ENCODE data around the gene IL10RB. TPM values are rescaled to one million over a fixed set of nuclear protein-coding genes. Genes with fewer than 3 reads are reported as not detected.
A peak's percentile ranks its signal among the peaks of the same experiment; 100 is the strongest.
"Not testable (repeated sequence)": the region's sequence is repeated elsewhere in the genome, so short reads cannot be mapped to it uniquely, and the experiment has no call there.

Gene IL10RB
- total RNA-seq (10 to 100 TPM; 42.3 to 48.2 TPM), polyA plus RNA-seq (ENCODE audit: insufficient read length in 6 of 6) (10 to 100 TPM; 24.0 to 32.5 (median 27.9) TPM)
- long read RNA-seq, donor 1, transcript IL10RB-201 (7 exons, 1,963 nt), result major isoform, 24 of 25 reads
- long read RNA-seq, donor 1, partial matches to known transcripts, result 0 of 25 reads
- long read RNA-seq, donor 1, other reads (novel, unspliced or antisense), result 0 of 25 reads
- long read RNA-seq, donor 2, transcript IL10RB-201 (7 exons, 1,963 nt), result major isoform, 15 of 15 reads
- long read RNA-seq, donor 2, partial matches to known transcripts, result 0 of 15 reads
- long read RNA-seq, donor 2, other reads (novel, unspliced or antisense), result 0 of 15 reads
- long read RNA-seq, donor 3, transcript IL10RB-201 (7 exons, 1,963 nt), result major isoform, 12 of 12 reads
- long read RNA-seq, donor 3, partial matches to known transcripts, result 0 of 12 reads
- long read RNA-seq, donor 3, other reads (novel, unspliced or antisense), result 0 of 12 reads
- long read RNA-seq, donor 4, transcript IL10RB-201 (7 exons, 1,963 nt), result major isoform, 41 of 51 reads
- long read RNA-seq, donor 4, partial matches to known transcripts, result 4 of 51 reads
- long read RNA-seq, donor 4, other reads (novel, unspliced or antisense), result 5 of 51 reads
- long read RNA-seq, donor 5, transcript IL10RB-201 (7 exons, 1,963 nt), result major isoform, 12 of 17 reads
- long read RNA-seq, donor 5, partial matches to known transcripts, result 5 of 17 reads
- long read RNA-seq, donor 5, other reads (novel, unspliced or antisense), result 0 of 17 reads
- long read RNA-seq, donor 6, transcript IL10RB-201 (7 exons, 1,963 nt), result major isoform, 15 of 16 reads
- long read RNA-seq, donor 6, partial matches to known transcripts, result 0 of 16 reads
- long read RNA-seq, donor 6, other reads (novel, unspliced or antisense), result 0 of 16 reads
- long read RNA-seq, donor 7, transcript IL10RB-201 (7 exons, 1,963 nt), result major isoform, 13 of 14 reads
- long read RNA-seq, donor 7, partial matches to known transcripts, result 0 of 14 reads
- long read RNA-seq, donor 7, other reads (novel, unspliced or antisense), result 0 of 14 reads
- long read RNA-seq, donor 8, transcript IL10RB-201 (7 exons, 1,963 nt), result major isoform, 6 of 6 reads
- long read RNA-seq, donor 8, partial matches to known transcripts, result 0 of 6 reads
- long read RNA-seq, donor 8, other reads (novel, unspliced or antisense), result 0 of 6 reads
- long read RNA-seq, donor 9, result 0 reads
- long read RNA-seq, donor 10, transcript IL10RB-202 (6 exons, 786 nt), result minor isoform, 6 of 92 reads
- long read RNA-seq, donor 10, transcript IL10RB-201 (7 exons, 1,963 nt), result major isoform, 78 of 92 reads
- long read RNA-seq, donor 10, partial matches to known transcripts, result 2 of 92 reads
- long read RNA-seq, donor 10, other reads (novel, unspliced or antisense), result 6 of 92 reads
- long read RNA-seq, donor 11, transcript IL10RB-201 (7 exons, 1,963 nt), result major isoform, 6 of 8 reads
- long read RNA-seq, donor 11, partial matches to known transcripts, result 0 of 8 reads
- long read RNA-seq, donor 11, other reads (novel, unspliced or antisense), result 0 of 8 reads
- long read RNA-seq, donor 12, partial matches to known transcripts, result 0 of 4 reads
- long read RNA-seq, donor 12, other reads (novel, unspliced or antisense), result 0 of 4 reads

DNA sequence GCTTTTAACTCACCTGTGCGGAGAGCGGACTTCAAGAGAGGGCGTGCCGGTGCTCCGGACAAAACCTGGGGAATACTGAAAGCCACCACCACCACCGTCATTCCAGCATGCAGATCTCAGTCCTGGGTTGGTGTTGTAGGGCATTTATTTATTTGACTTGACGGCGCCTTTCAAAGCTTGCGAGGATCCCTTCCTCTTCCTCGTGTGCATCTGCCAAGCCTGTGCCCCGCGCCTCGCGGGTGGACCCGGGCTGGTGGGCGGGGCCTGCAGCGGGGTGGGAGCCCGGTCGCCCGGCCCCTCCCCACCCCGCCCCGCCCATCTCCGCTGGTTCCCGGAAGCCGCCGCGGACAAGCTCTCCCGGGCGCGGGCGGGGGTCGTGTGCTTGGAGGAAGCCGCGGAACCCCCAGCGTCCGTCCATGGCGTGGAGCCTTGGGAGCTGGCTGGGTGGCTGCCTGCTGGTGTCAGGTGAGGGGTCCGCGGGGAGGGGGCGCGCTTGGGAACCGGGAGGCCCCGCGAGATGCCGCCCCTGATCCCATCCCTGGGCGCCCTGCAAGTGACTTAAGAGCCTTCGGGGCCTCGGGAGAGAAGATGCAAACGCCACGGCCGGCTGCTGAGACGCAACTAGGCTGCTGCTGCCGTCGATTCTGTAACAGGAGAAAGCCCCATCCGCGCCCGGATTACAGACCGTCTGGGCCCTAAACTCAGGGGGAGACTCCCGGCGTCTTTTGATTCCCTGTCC is at the start of gene IL10RB:
IL10RB (plus strand) TSS at position 318 of the 739 bp plus-strand sequence; CDS start at position 417, 99 bp downstream.
- ATAC-seq (peak; percentile 93), DNase-seq (peak; percentile 73 to 96 (median 84))
- Histone ChIP-seq H3K4me3 (peak within 1 kb of the TSS; percentile 65 to 68), H3K27ac (peak within 1 kb of the TSS; percentile 84 to 90), H3K4me1 (peaks cover 14 to 67% of the 10 kb centered on the region in 2 donors), H3K27me3 (no peaks in the 10 kb centered on the region), H3K36me3 (peaks cover 0 to 51% of the 10 kb centered on the region in 2 donors), H3K9me3 (no peaks in the 10 kb centered on the region)
- TF ChIP-seq, protein P1, sequence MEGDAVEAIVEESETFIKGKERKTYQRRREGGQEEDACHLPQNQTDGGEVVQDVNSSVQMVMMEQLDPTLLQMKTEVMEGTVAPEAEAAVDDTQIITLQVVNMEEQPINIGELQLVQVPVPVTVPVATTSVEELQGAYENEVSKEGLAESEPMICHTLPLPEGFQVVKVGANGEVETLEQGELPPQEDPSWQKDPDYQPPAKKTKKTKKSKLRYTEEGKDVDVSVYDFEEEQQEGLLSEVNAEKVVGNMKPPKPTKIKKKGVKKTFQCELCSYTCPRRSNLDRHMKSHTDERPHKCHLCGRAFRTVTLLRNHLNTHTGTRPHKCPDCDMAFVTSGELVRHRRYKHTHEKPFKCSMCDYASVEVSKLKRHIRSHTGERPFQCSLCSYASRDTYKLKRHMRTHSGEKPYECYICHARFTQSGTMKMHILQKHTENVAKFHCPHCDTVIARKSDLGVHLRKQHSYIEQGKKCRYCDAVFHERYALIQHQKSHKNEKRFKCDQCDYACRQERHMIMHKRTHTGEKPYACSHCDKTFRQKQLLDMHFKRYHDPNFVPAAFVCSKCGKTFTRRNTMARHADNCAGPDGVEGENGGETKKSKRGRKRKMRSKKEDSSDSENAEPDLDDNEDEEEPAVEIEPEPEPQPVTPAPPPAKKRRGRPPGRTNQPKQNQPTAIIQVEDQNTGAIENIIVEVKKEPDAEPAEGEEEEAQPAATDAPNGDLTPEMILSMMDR (IDR thresholded peaks at IDR 0.05), result no peak
- intact Hi-C loops (cut with DNase I), result no loop called here

DNA sequence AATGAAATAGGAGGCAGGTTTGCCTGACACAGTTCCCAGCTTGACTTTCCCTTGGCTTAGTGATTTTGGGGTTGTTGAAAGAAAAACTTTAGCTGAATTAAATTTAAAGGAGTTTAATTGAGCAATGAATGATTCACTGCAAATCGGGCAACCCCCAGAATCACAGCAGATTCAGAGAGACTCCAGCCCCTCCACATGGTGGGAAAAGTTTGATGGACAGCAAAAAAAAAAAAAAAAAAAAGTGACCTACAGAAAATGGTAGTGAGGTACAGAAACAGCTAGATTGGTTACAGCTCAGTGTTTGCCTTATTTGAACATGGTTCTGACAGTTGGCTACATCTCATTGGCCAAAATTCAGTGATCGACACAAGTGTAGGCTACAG is 49.0 kb upstream of the IL10RB start:
- DNase-seq (no peak), ATAC-seq (no peak)
- Histone ChIP-seq H3K27me3 (no peaks in the 10 kb centered on the region), H3K4me3 (no peak overlapping the region), H3K36me3 (no peaks in the 10 kb centered on the region), H3K9me3 (no peaks in the 10 kb centered on the region), H3K4me1 (peaks cover 4 to 36% of the 10 kb centered on the region in 2 donors), H3K27ac (peak overlapping the region in 1 of 2 donors; percentile 87)
- intact Hi-C loops (cut with DNase I), result no loop called here
- TF ChIP-seq, protein P1 (IDR thresholded peaks at IDR 0.05), result no peak

DNA sequence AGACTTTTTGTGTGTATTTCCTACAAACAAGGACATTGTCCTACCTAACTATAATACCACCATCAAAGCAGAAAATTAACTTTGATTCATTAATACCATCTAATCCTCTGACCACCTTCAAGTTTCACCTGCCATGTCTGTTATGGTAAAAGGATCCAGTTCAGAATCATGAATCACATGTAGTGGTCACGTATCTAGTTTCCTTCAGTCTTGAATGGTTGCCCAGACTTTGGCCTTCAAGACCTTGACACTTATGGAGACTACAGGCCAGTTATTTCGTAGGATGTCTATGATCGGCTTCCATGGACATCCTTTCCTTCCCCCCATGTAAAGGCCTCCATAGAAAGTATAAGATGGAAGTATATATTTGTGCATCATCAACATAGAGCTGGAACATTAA is 46.9 kb upstream of the IL10RB start:
- H3K36me3 ChIP-seq, result no peaks in the 10 kb centered on the region
- H3K4me1 ChIP-seq, result peaks cover 0 to 22% of the 10 kb centered on the region in 2 donors
- no peak overlapping the region for H3K4me3 ChIP-seq
- intact Hi-C loops (cut with DNase I), result no loop called here
- no peak overlapping the region for H3K27ac ChIP-seq
- no peaks in the 10 kb centered on the region for H3K27me3 ChIP-seq
- ATAC-seq, result no peak
- H3K9me3 ChIP-seq, result no peaks in the 10 kb centered on the region
- TF ChIP-seq, protein P1 (IDR thresholded peaks at IDR 0.05), result no peak
- no peak for DNase-seq

DNA sequence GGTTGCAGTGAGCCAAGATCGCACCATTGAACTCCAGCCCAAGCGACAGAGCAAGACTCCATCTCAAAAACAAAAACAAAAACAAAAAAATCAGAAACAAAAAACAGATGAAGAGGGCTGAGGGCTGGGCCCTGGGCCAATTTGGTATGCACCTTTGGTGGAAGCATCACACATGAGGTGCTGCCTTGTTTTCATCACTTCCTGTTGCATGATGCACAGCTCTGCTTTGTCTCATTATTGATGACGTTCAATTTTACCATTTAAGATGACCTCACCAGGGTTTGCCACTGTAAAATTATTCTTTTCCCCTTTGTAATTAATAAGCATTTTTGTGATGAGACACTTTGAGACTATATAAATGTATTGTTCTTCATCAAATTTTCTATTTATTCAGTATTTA is 46.2 kb upstream of the IL10RB start:
- intact Hi-C loops (cut with DNase I), result no loop called here
- H3K4me3 ChIP-seq, result no peak overlapping the region

DNA sequence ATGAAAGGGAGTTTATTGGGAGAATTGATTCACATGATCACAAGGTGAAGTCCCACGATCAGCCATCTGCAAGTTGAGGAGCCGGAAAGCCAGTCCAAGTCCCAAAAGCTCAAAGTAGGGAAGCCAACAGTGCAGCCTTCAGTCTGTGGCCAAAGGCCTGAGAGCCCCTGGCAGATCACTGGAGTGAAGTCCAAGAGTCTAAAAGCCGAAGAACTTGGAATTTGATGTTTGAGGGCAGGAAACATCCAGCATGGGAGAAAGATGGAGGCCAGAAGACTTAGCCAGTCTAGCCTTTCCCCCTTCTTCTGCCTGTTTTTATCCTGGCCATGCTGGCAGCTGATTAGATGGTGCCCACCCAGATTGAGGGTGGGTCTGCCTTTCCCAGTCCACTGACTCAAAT is 40.8 kb upstream of the IL10RB start:
- H3K36me3 ChIP-seq; H3K27ac ChIP-seq; DNase-seq; H3K27me3 ChIP-seq; intact Hi-C loops (cut with DNase I); H3K4me3 ChIP-seq; ATAC-seq; H3K9me3 ChIP-seq: not testable (repeated sequence)
- peaks cover 6 to 13% of the 10 kb centered on the region in 2 donors for H3K4me1 ChIP-seq

More for the DNA sequence above, 46.2 kb upstream of the IL10RB start:
- ATAC-seq, result no peak
- no peak for DNase-seq
- TF ChIP-seq, protein P1 (IDR thresholded peaks at IDR 0.05), result no peak
- Histone ChIP-seq H3K27ac (no peak overlapping the region), H3K4me1 (peaks cover 0 to 16% of the 10 kb centered on the region in 2 donors), H3K36me3 (no peaks in the 10 kb centered on the region), H3K9me3 (no peaks in the 10 kb centered on the region), H3K27me3 (no peaks in the 10 kb centered on the region)

All from left lung (tissue), 14 donors.